ENCODE measurements around the gene SNCG.

GRCh38 chr10:86944907-86945306 is 13.5 kb upstream of the SNCG start:
- TF ChIP-seq, protein P1, sequence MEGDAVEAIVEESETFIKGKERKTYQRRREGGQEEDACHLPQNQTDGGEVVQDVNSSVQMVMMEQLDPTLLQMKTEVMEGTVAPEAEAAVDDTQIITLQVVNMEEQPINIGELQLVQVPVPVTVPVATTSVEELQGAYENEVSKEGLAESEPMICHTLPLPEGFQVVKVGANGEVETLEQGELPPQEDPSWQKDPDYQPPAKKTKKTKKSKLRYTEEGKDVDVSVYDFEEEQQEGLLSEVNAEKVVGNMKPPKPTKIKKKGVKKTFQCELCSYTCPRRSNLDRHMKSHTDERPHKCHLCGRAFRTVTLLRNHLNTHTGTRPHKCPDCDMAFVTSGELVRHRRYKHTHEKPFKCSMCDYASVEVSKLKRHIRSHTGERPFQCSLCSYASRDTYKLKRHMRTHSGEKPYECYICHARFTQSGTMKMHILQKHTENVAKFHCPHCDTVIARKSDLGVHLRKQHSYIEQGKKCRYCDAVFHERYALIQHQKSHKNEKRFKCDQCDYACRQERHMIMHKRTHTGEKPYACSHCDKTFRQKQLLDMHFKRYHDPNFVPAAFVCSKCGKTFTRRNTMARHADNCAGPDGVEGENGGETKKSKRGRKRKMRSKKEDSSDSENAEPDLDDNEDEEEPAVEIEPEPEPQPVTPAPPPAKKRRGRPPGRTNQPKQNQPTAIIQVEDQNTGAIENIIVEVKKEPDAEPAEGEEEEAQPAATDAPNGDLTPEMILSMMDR (conservative IDR thresholded peaks at IDR 0.05), result no peak
- no peak for TF ChIP-seq EZH2 (IDR thresholded peaks at IDR 0.05; ENCODE audit: low read depth)

All from PC-9 (cell line).